ENCODE measurements around the gene DCHS2.

Gene DCHS2

DNA sequence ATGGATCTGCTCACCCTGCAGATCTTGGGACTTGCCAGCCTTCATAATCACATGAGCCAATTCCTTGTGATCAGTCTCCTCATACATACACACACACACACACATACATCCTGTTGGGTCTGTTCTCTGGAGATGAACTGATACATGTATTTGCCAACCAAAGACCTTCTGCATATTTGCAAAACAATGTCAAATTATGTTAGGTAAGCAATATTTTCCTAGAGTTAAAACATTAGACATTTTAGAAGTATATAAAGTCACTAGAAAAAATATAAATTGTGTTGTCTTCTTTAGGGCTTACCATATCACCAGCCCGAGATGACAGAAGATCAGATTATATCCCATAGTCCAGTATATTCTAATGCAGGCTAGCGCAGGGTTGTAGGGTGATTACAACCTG is 156.0 kb downstream of the DCHS2 start:
- H3K9me3 ChIP-seq, result no peaks in the 10 kb centered on the region
- H3K27me3 ChIP-seq, result peaks cover 45% of the 10 kb centered on the region
- TF ChIP-seq CTCF (IDR thresholded peaks at IDR 0.05), result no peak
- no peak overlapping the region for H3K4me3 ChIP-seq (ENCODE audit: low read depth in 1 of 2, low read length in 1 of 2)
- no peaks in the 10 kb centered on the region for H3K4me1 ChIP-seq (ENCODE audit: control insufficient read depth in 1 of 2, insufficient read depth in 1 of 2, low read depth in 1 of 2, low read length in 1 of 2)
- no peak overlapping the region for H3K27ac ChIP-seq
- H3K36me3 ChIP-seq, result no peaks in the 10 kb centered on the region

GRCh38 chr4:154332681-154333421 is 158.7 kb downstream of the DCHS2 start:
- Histone ChIP-seq H3K27ac (no peak overlapping the region), H3K4me3 (ENCODE audit: low read depth in 1 of 2, low read length in 1 of 2) (no peak overlapping the region), H3K4me1 (ENCODE audit: control insufficient read depth in 1 of 2, insufficient read depth in 1 of 2, low read depth in 1 of 2, low read length in 1 of 2) (no peaks in the 10 kb centered on the region), H3K36me3 (no peaks in the 10 kb centered on the region), H3K27me3 (peaks cover 46% of the 10 kb centered on the region), H3K9me3 (no peaks in the 10 kb centered on the region)
- no peak for TF ChIP-seq CTCF (IDR thresholded peaks at IDR 0.05)

DNA sequence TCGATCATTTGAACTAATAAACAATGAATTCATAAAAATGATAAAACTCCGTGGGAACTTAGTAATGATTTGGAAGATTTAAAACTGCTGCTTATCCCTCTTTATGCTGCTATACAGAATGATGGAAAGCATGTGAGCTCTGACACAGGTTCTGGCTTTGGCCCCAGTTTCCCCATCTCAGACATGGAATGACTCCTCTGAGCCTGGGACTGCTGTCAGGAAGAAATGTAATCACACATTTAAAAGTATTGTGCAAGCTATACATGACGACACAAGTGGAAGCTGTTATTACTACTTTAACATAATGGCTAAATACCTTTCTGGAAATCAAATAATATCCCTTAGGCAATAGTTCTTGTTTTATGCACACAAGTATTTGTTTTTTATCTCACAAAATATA is 161.7 kb downstream of the DCHS2 start:
- Histone ChIP-seq H3K36me3 (no peaks in the 10 kb centered on the region), H3K27ac (no peak overlapping the region), H3K27me3 (peaks cover 40% of the 10 kb centered on the region), H3K9me3 (no peaks in the 10 kb centered on the region), H3K4me3 (ENCODE audit: low read depth in 1 of 2, low read length in 1 of 2) (no peak overlapping the region), H3K4me1 (ENCODE audit: control insufficient read depth in 1 of 2, insufficient read depth in 1 of 2, low read depth in 1 of 2, low read length in 1 of 2) (no peaks in the 10 kb centered on the region)
- TF ChIP-seq CTCF (IDR thresholded peaks at IDR 0.05), result no peak

DNA sequence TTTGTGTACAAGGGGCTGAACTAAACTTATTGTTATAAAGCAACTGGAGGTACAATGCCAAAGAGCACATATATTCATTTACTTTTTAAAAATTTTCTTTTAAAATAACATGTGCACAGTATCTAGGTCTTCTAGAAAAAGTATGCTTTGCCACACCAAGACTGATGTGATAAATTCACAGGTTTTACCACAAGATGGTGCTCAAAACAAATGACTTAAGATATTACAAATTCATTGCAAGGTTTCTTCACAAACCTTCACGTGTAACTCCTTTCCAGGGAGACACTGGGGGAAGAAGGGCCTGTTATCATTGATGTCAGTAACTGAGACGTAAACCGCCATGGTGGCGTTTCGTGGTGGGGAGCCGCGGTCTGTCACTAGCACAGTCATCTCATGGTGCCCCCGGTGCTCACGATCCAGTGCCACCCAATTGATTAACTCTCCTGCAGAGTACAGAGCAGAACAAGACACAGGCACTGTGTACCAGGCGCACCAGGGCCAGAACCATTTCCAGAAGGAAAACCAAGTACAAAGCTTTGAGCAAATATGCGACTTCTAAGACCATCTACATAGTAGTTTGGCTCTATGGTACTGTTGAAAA is 162.2 kb downstream of the DCHS2 start:
- Histone ChIP-seq H3K27ac (no peak overlapping the region), H3K4me1 (ENCODE audit: control insufficient read depth in 1 of 2, insufficient read depth in 1 of 2, low read depth in 1 of 2, low read length in 1 of 2) (no peaks in the 10 kb centered on the region), H3K36me3 (no peaks in the 10 kb centered on the region), H3K9me3 (no peaks in the 10 kb centered on the region), H3K27me3 (peaks cover 38% of the 10 kb centered on the region), H3K4me3 (ENCODE audit: low read depth in 1 of 2, low read length in 1 of 2) (no peak overlapping the region)
- TF ChIP-seq CTCF (IDR thresholded peaks at IDR 0.05), result no peak

- H3K4me1 ChIP-seq (ENCODE audit: control insufficient read depth in 1 of 2, insufficient read depth in 1 of 2, low read depth in 1 of 2, low read length in 1 of 2), result no peaks in the 10 kb centered on the region
- no peak overlapping the region for H3K4me3 ChIP-seq (ENCODE audit: low read depth in 1 of 2, low read length in 1 of 2)
- no peak overlapping the region for H3K27ac ChIP-seq
- H3K36me3 ChIP-seq, result no peaks in the 10 kb centered on the region
- TF ChIP-seq CTCF (IDR thresholded peaks at IDR 0.05), result no peak
- H3K9me3 ChIP-seq, result no peaks in the 10 kb centered on the region
- peaks cover 25% of the 10 kb centered on the region for H3K27me3 ChIP-seq
Measured at GRCh38 chr4:154328030-154328429, 163.6 kb downstream of the DCHS2 start.
